Calu3 (cell line): Measurements from ENCODE around the gene STK32A. TPM values are rescaled to one million over a fixed set of nuclear protein-coding genes. Genes with fewer than 3 reads are reported as not detected.
A peak's percentile ranks its signal among the peaks of the same experiment; 100 is the strongest.

Source experiments
- BruUV-seq: library from RNA; stranded (reverse); fragments of 400-500 nt; replicated peaks from 2 replicates; lab custom pipeline; 2021; lab: Mats Ljungman, UMichigan
- CTCF ChIA-PET: fragments of 300-600 bp; sonication (Branson Sonifier 250); formaldehyde crosslinking; loops from one replicate; lab custom pipeline; 2022; ENCODE audit warnings: antibody characterized with exemption; lab: Charles Lee
- DNase-seq: peaks from one replicate; pipeline ENCODE4 v3.0.0; 2022
- H3K27ac Mint-ChIP-seq: one replicate; pipeline ENCODE4 v1.8.0; 2022; ENCODE audit warnings: mixed read lengths; ENCODE audit not compliant: unreplicated experiment
- H3K27me3 Mint-ChIP-seq: one replicate; pipeline ENCODE4 v1.8.0; 2022; ENCODE audit warnings: mixed read lengths; ENCODE audit not compliant: unreplicated experiment
- H3K36me3 Mint-ChIP-seq: one replicate; pipeline ENCODE4 v1.8.0; 2022; ENCODE audit warnings: mild to moderate bottlenecking, moderate library complexity, mixed read lengths; ENCODE audit not compliant: insufficient read depth, unreplicated experiment
- H3K4me1 Mint-ChIP-seq: one replicate; pipeline ENCODE4 v1.8.0; 2022; ENCODE audit warnings: mild to moderate bottlenecking, low read depth, mixed read lengths; ENCODE audit not compliant: unreplicated experiment
- H3K4me3 Mint-ChIP-seq: one replicate; pipeline ENCODE4 v1.8.0; 2022; ENCODE audit warnings: mild to moderate bottlenecking, low read depth, moderate library complexity, mixed read lengths; ENCODE audit not compliant: unreplicated experiment
- H3K9me3 Mint-ChIP-seq: one replicate; pipeline ENCODE4 v1.8.0; 2022; ENCODE audit warnings: low read depth, mixed read lengths; ENCODE audit not compliant: unreplicated experiment
- CTCF ChIP-seq: fragments of 200-600 bp; IDR thresholded peaks from one replicate; pipeline ENCODE4 v1.8.0; 2022; ENCODE audit warnings: antibody characterized with exemption; ENCODE audit not compliant: unreplicated experiment
- intact Hi-C: fragments of 100-400 bp; cut with micrococcal nuclease; formaldehyde crosslinking; loops from one replicate; pipeline ENCODE4 v1.10.0; 2022; ENCODE audit not compliant: unreplicated experiment
- total RNA-seq: library from RNA; stranded (reverse); gene quantifications from 2 replicates; pipeline ENCODE4 v1.2.3, GENCODE V29; 2022

STK32A gene
- total RNA-seq, 1 experiment from 2014 or later, result 32.5 TPM

- CTCF ChIA-PET, result interaction anchor here (0.5 kb wide), 1 partner anchor 144 kb away, joined by 5 read pairs; no protein-coding TSS in a partner anchor
- Mint-ChIP-seq H3K9me3 (no peaks in the 10 kb centered on the region), H3K27ac (no peak overlapping the region)
Measured at GRCh38 chr5:147412561-147412960, 177.7 kb downstream of the STK32A start.

GRCh38 chr5:147413266-147413665, 178.4 kb downstream of the STK32A start:
- DNase-seq, result no peak
- Mint-ChIP-seq H3K27ac (no peak overlapping the region), H3K36me3 (no peaks in the 10 kb centered on the region), H3K27me3 (no peaks in the 10 kb centered on the region), H3K9me3 (no peaks in the 10 kb centered on the region), H3K4me3 (no peak overlapping the region), H3K4me1 (peaks cover 14% of the 10 kb centered on the region)
- intact Hi-C loops, result no loop called here
- CTCF ChIA-PET, result interaction anchor here (0.6 kb wide), 1 partner anchor 291 kb away, joined by 3 read pairs; no protein-coding TSS in a partner anchor
- TF ChIP-seq CTCF, result no peak
- BruUV-seq, result no TSS peak

More at GRCh38 chr5:147412561-147412960, 177.7 kb downstream of the STK32A start:
- TF ChIP-seq CTCF, result no peak
- Mint-ChIP-seq H3K27me3 (no peaks in the 10 kb centered on the region), H3K4me1 (peaks cover 7% of the 10 kb centered on the region), H3K4me3 (no peak overlapping the region), H3K36me3 (no peaks in the 10 kb centered on the region)
- no TSS peak for BruUV-seq
- no peak for DNase-seq
- intact Hi-C loops, result no loop called here

- Mint-ChIP-seq H3K27me3 (no peaks in the 10 kb centered on the region), H3K4me1 (peaks cover 15% of the 10 kb centered on the region), H3K27ac (no peak overlapping the region), H3K9me3 (no peaks in the 10 kb centered on the region), H3K4me3 (no peak overlapping the region), H3K36me3 (no peaks in the 10 kb centered on the region)
- BruUV-seq, result no TSS peak
- no peak for TF ChIP-seq CTCF
- intact Hi-C loops, result no loop called here
- no peak for DNase-seq
- CTCF ChIA-PET, result interaction anchor here (0.8 to 1.4 kb wide), 2 partner anchors 10 to 12 kb away, joined by 3 to 6 read pairs; no protein-coding TSS in a partner anchor
Measured at GRCh38 chr5:147415651-147416050, 180.8 kb downstream of the STK32A start.

- intact Hi-C loops, result no loop called here
Measured at GRCh38 chr5:147417135-147417813, 182.4 kb downstream of the STK32A start.

More at GRCh38 chr5:147417135-147417813, 182.4 kb downstream of the STK32A start:
- H3K4me3 Mint-ChIP-seq, result no peak overlapping the region
- no peaks in the 10 kb centered on the region for H3K36me3 Mint-ChIP-seq
- no peak for TF ChIP-seq CTCF
- CTCF ChIA-PET, result interaction anchor here (0.8 to 1.4 kb wide), 5 partner anchors 9 to 161 kb away, joined by 3 to 4 read pairs (median 3); no protein-coding TSS in a partner anchor
- H3K9me3 Mint-ChIP-seq, result no peaks in the 10 kb centered on the region
- DNase-seq, result peak; percentile 80
- no TSS peak for BruUV-seq
- no peaks in the 10 kb centered on the region for H3K27me3 Mint-ChIP-seq
- H3K27ac Mint-ChIP-seq, result peak overlapping the region; percentile 12
- H3K4me1 Mint-ChIP-seq, result peaks cover 15% of the 10 kb centered on the region
